GM12865 (cell line): Measurements from ENCODE around the gene CYP27A1.

Experiments
- DNase-seq: peaks from one replicate; pipeline ENCODE4 v3.0.0; 2010; ENCODE audit warnings: low read depth
- H3K4me3 ChIP-seq: 2 replicates; pipeline ENCODE4 v1.5.1; 2011; ENCODE audit warnings: mild to moderate bottlenecking, low read depth, low read length, control low read depth
- CTCF ChIP-seq: IDR thresholded peaks from 2 replicates; pipeline ENCODE4 v1.5.1; 2011; ENCODE audit warnings: low read length, control low read depth, low read depth, inconsistent platforms; ENCODE audit not compliant: insufficient read depth; ENCODE audit errors: missing control alignments

CYP27A1 gene

GRCh38 chr2:218798767-218799504 is 17.0 kb downstream of the CYP27A1 start:
- H3K4me3 ChIP-seq, result no peak overlapping the region
- no peak for TF ChIP-seq CTCF
- no peak for DNase-seq

- TF ChIP-seq CTCF, result no peak
Measured at GRCh38 chr2:218799990-218800389, 18.0 kb downstream of the CYP27A1 start.

GRCh38 chr2:218802386-218802994 is 20.5 kb downstream of the CYP27A1 start:
- no peak for DNase-seq
- no peak overlapping the region for H3K4me3 ChIP-seq
- TF ChIP-seq CTCF, result no peak

More at GRCh38 chr2:218799990-218800389, 18.0 kb downstream of the CYP27A1 start:
- DNase-seq, result no peak
- no peak overlapping the region for H3K4me3 ChIP-seq

GRCh38 chr2:218804817-218805216 is 22.9 kb downstream of the CYP27A1 start:
- TF ChIP-seq CTCF, result no peak
- DNase-seq, result no peak
- no peak overlapping the region for H3K4me3 ChIP-seq

- peak overlapping the region; percentile 39 for H3K4me3 ChIP-seq
- DNase-seq, result peak; percentile 58
- no peak for TF ChIP-seq CTCF
Measured at GRCh38 chr2:218805627-218806026, 23.7 kb downstream of the CYP27A1 start.

- peak; percentile 75 for DNase-seq
- TF ChIP-seq CTCF, result no peak
- H3K4me3 ChIP-seq, result no peak overlapping the region
Measured at GRCh38 chr2:218806346-218806978, 24.5 kb downstream of the CYP27A1 start.
